C4-2B (cell line): ENCODE data around the gene CADM1.
A peak's percentile ranks its signal among the peaks of the same experiment; 100 is the strongest.

Experiments used
- CTCF ChIP-seq: fragments of 450-650 bp; conservative IDR thresholded peaks from 2 replicates; pipeline ENCODE4 v1.5.1; 2017; ENCODE audit warnings: mild to moderate bottlenecking
- ZFX ChIP-seq: fragments of 450-650 bp; IDR thresholded peaks from 2 replicates; pipeline ENCODE4 v1.6.1; 2017

GRCh38 chr11:115503083-115503885 lies 931 bp downstream of the CADM1 start:
- TF ChIP-seq CTCF: peak; percentile 67
- TF ChIP-seq ZFX: no peak
